Renal pelvis (tissue), 4 donors: Measurements from ENCODE around the gene NDST1. TPM values are rescaled to one million over a fixed set of nuclear protein-coding genes. Genes with fewer than 3 reads are reported as not detected.

Experiments
- DNase-seq: peaks from one replicate; pipeline ENCODE4 v3.0.0-alpha.2; 2013
- polyA plus RNA-seq, 3 donors: library from polyadenylated mRNA; unstranded; fragments of 120-200 nt; gene quantifications; one replicate each; pipeline ENCODE4 v1.2.1, GENCODE V29; 2013; ENCODE audit not compliant: insufficient read length in 3 of 3

NDST1 gene
- polyA plus RNA-seq, 3 donors, result 56.8 to 67.7 (median 61.9) TPM

GRCh38 chr5:150522504-150523414, 14.8 kb downstream of the NDST1 start:
- DNase-seq, result no peak

GRCh38 chr5:150523472-150524350, 15.8 kb downstream of the NDST1 start:
- DNase-seq, result no peak

GRCh38 chr5:150525163-150525562, 17.2 kb downstream of the NDST1 start:
- DNase-seq, result no peak

GRCh38 chr5:150525781-150526180, 17.9 kb downstream of the NDST1 start:
- DNase-seq, result no peak

GRCh38 chr5:150527038-150527437, 19.1 kb downstream of the NDST1 start:
- no peak for DNase-seq

GRCh38 chr5:150527808-150528207, 19.9 kb downstream of the NDST1 start:
- DNase-seq, result no peak

GRCh38 chr5:150528924-150529546, 21.1 kb downstream of the NDST1 start:
- DNase-seq, result no peak

GRCh38 chr5:150529555-150529954, 21.6 kb downstream of the NDST1 start:
- DNase-seq, result no peak

- DNase-seq, result no peak
These were observed 22.5 kb downstream of the NDST1 start for GRCh38 chr5:150530423-150530822.

GRCh38 chr5:150530951-150531588, 23.1 kb downstream of the NDST1 start:
- DNase-seq, result no peak

- DNase-seq, result no peak
These were observed 23.8 kb downstream of the NDST1 start for GRCh38 chr5:150531686-150532085.

GRCh38 chr5:150532151-150532550, 24.2 kb downstream of the NDST1 start:
- DNase-seq, result no peak

- DNase-seq, result no peak
These were observed 25.1 kb downstream of the NDST1 start for GRCh38 chr5:150532996-150533395.

GRCh38 chr5:150534811-150535210, 26.9 kb downstream of the NDST1 start:
- no peak for DNase-seq

- no peak for DNase-seq
These were observed 27.7 kb downstream of the NDST1 start for GRCh38 chr5:150535611-150536010.

GRCh38 chr5:150538007-150538917, 30.3 kb downstream of the NDST1 start:
- no peak for DNase-seq

- no peak for DNase-seq
These were observed 31.3 kb downstream of the NDST1 start for GRCh38 chr5:150539206-150539605.

- DNase-seq, result no peak
These were observed 32.1 kb downstream of the NDST1 start for GRCh38 chr5:150540042-150540441.

GRCh38 chr5:150540615-150541396, 32.9 kb downstream of the NDST1 start:
- DNase-seq, result no peak

GRCh38 chr5:150541397-150541675, 33.4 kb downstream of the NDST1 start:
- no peak for DNase-seq
